Thyroid gland (tissue), 4 donors: ENCODE results near the gene MSH6. TPM values are rescaled to one million over a fixed set of nuclear protein-coding genes. Genes with fewer than 3 reads are reported as not detected.

Experiments
- DNase-seq, 2 donors: peaks; one replicate each; pipeline ENCODE4 v3.0.0-alpha.2; 2019
- H3K27ac ChIP-seq, 3 donors: fragments of 200-600 bp; sonication (generic); 1 replicate in 2 of 3; 2 replicates in 1 of 3; pipeline ENCODE4 v1.5.1; 2016 to 2019; ENCODE audit warnings: mild to moderate bottlenecking in 1 of 3, moderate library complexity in 1 of 3
- H3K27me3 ChIP-seq: fragments of 200-600 bp; sonication (generic); one replicate; pipeline ENCODE4 v1.5.1; 2019
- H3K36me3 ChIP-seq, 2 donors: fragments of 200-600 bp; sonication (generic); one replicate each; pipeline ENCODE4 v1.5.1; 2016 to 2019
- H3K4me1 ChIP-seq, 2 donors: fragments of 200-600 bp; sonication (generic); one replicate each; pipeline ENCODE4 v1.5.1; 2017 to 2019
- H3K4me3 ChIP-seq, 3 donors: fragments of 200-600 bp; sonication (generic); replicated peaks in 1 of 3; 1 replicate in 2 of 3; 2 replicates in 1 of 3; pipeline ENCODE4 v1.5.1; 2016; ENCODE audit warnings: mild to moderate bottlenecking in 1 of 3
- H3K9me3 ChIP-seq: fragments of 200-600 bp; sonication (generic); one replicate; pipeline ENCODE4 v1.5.1; 2017
- CTCF ChIP-seq, 6 experiments: fragments of 200-600 bp in 3 of 6; fragments of 450-650 bp in 3 of 6; sonication (generic) in 3 of 6; IDR thresholded peaks; one replicate each; pipeline ENCODE4 v1.5.1; 2016 to 2019; ENCODE audit warnings: antibody characterized with exemption in 6 of 6, mild to moderate bottlenecking in 2 of 6, inconsistent platforms in 1 of 6, moderate library complexity in 1 of 6
- POLR2A ChIP-seq, 2 donors: fragments of 450-650 bp; IDR thresholded peaks; one replicate each; pipeline ENCODE4 v1.6.1; 2017; ENCODE audit warnings: antibody characterized with exemption in 2 of 2, mild to moderate bottlenecking in 2 of 2, moderate library complexity in 1 of 2
- WGBS, 2 donors: methylation state at CpG; one replicate each; pipeline ENCODE4 v1.1.5; 2017; 5-methylcytosine and 5-hydroxymethylcytosine counted together
- intact Hi-C: fragments of 100-400 bp; cut with DNase I; formaldehyde crosslinking; loops from one replicate; pipeline ENCODE4 v1.15.1; 2023
- total RNA-seq, 4 donors: library from RNA; depleted of rRNA; stranded (reverse); fragments of >200 nt; gene quantifications; one replicate each; pipeline ENCODE4 v1.2.3, GENCODE V29; 2016

The MSH6 gene
- total RNA-seq, 4 donors from 2014 or later: 37.4 to 75.0 (median 52.0) TPM

GRCh38 chr2:47833516-47833968 is 50.6 kb downstream of the MSH6 start:
- H3K4me1 ChIP-seq: no peaks in the 10 kb centered on the region
- H3K36me3 ChIP-seq: peaks cover 40 to 56% of the 10 kb centered on the region in 2 donors
- H3K4me3 ChIP-seq: no peak overlapping the region
- no peak overlapping the region for H3K27ac ChIP-seq
- DNase-seq: no peak
- intact Hi-C loops: no loop called here
- H3K9me3 ChIP-seq: no peaks in the 10 kb centered on the region
- no peak for TF ChIP-seq CTCF (IDR thresholded peaks at IDR 0.05)
- 95 to 97% methylated on average over 2 of the region's 2 CpGs for WGBS, 2 donors
- no peaks in the 10 kb centered on the region for H3K27me3 ChIP-seq

- Histone ChIP-seq H3K4me3 (no peak overlapping the region), H3K4me1 (peaks cover 0 to 3% of the 10 kb centered on the region in 2 donors), H3K9me3 (no peaks in the 10 kb centered on the region), H3K36me3 (peaks cover 21 to 46% of the 10 kb centered on the region in 2 donors), H3K27me3 (no peaks in the 10 kb centered on the region), H3K27ac (no peak overlapping the region)
- intact Hi-C loops: no loop called here
- WGBS, 2 donors: 94 to 97% methylated on average over 1 of the region's 1 CpG
- no peak for TF ChIP-seq POLR2A (IDR thresholded peaks at IDR 0.05)
- no peak for TF ChIP-seq CTCF (IDR thresholded peaks at IDR 0.05)
- no peak for DNase-seq
These were observed 55.3 kb downstream of the MSH6 start for GRCh38 chr2:47838249-47838648.

DNA sequence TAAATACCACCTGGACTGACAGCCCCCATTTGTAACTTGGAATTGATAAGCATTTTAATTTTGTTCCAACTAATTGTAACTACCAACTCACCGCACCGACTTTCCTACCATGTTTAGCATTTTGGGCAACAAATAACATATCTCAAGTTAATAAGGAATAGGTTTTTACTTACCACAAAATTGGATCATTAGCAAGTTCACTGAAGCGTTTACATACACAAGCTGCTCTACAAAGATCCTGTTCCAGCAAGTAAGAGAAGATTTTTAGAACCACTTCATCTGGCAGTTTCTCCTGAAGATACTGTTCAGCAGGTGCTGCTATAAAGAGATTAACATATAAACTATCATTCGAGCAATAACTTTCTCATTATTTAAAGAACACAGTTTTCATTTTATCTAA is 55.7 kb downstream of the MSH6 start:
- intact Hi-C loops: no loop called here
- peaks cover 21 to 41% of the 10 kb centered on the region in 2 donors for H3K36me3 ChIP-seq

GRCh38 chr2:47842846-47843245 is 59.9 kb downstream of the MSH6 start:
- Histone ChIP-seq H3K9me3 (no peaks in the 10 kb centered on the region), H3K36me3 (peaks cover 0 to 3% of the 10 kb centered on the region in 2 donors), H3K27me3 (no peaks in the 10 kb centered on the region), H3K27ac (no peak overlapping the region), H3K4me3 (no peak overlapping the region), H3K4me1 (peaks cover 0 to 3% of the 10 kb centered on the region in 2 donors)
- no peak for TF ChIP-seq POLR2A (IDR thresholded peaks at IDR 0.05)
- no peak for TF ChIP-seq CTCF (IDR thresholded peaks at IDR 0.05)
- intact Hi-C loops: no loop called here
- no peak for DNase-seq
- WGBS, 2 donors: 93 to 96% methylated on average over 3 of the region's 3 CpGs

More for the DNA sequence above, 55.7 kb downstream of the MSH6 start:
- peaks cover 0 to 3% of the 10 kb centered on the region in 2 donors for H3K4me1 ChIP-seq
- 64% methylated on average over 4 of the region's 4 CpGs for WGBS, 2 donors
- DNase-seq: no peak
- no peak overlapping the region for H3K4me3 ChIP-seq
- no peaks in the 10 kb centered on the region for H3K9me3 ChIP-seq
- no peaks in the 10 kb centered on the region for H3K27me3 ChIP-seq
- no peak overlapping the region for H3K27ac ChIP-seq
- no peak for TF ChIP-seq CTCF (IDR thresholded peaks at IDR 0.05)
- TF ChIP-seq POLR2A (IDR thresholded peaks at IDR 0.05): no peak

GRCh38 chr2:47843407-47843806 is 60.5 kb downstream of the MSH6 start:
- H3K27me3 ChIP-seq: no peaks in the 10 kb centered on the region
- H3K36me3 ChIP-seq: no peaks in the 10 kb centered on the region
- WGBS, 2 donors: 97 to 100% methylated on average over 1 of the region's 1 CpG
- no peak for TF ChIP-seq POLR2A (IDR thresholded peaks at IDR 0.05)
- TF ChIP-seq CTCF (IDR thresholded peaks at IDR 0.05): no peak
- H3K9me3 ChIP-seq: no peaks in the 10 kb centered on the region
- H3K27ac ChIP-seq: no peak overlapping the region
- DNase-seq: no peak
- H3K4me1 ChIP-seq: peaks cover 0 to 3% of the 10 kb centered on the region in 2 donors
- H3K4me3 ChIP-seq: no peak overlapping the region
- intact Hi-C loops: no loop called here
